ENCODE results near the gene DPEP2.

The DPEP2 gene

GRCh38 chr16:67987460-67988160 lies 11.7 kb downstream of the DPEP2 start:
- peaks cover 24% of the 10 kb centered on the region for H3K4me1 ChIP-seq (ENCODE audit: insufficient read depth, low read length)

GRCh38 chr16:67986949-67987348 lies 12.3 kb downstream of the DPEP2 start:
- Histone ChIP-seq H3K4me2 (ENCODE audit: insufficient read depth, low read length) (no peak overlapping the region), H3K9ac (ENCODE audit: low read depth, low read length) (no peak overlapping the region), H3K79me2 (ENCODE audit: insufficient read depth, low read length) (no peaks in the 10 kb centered on the region), H3K27me3 (ENCODE audit: insufficient read depth, low read length, poor library complexity) (no peaks in the 10 kb centered on the region), H3K4me1 (ENCODE audit: insufficient read depth, low read length) (peaks cover 23% of the 10 kb centered on the region), H3K36me3 (ENCODE audit: insufficient read depth, low read length) (no peaks in the 10 kb centered on the region), H4K20me1 (ENCODE audit: insufficient read depth, low read length) (no peaks in the 10 kb centered on the region; the same call in 1 of the 2 replicates), H2AFZ (ENCODE audit: low read depth, low read length) (no peak overlapping the region), H3K27ac (ENCODE audit: low read length) (no peak overlapping the region), H3K4me3 (ENCODE audit: low read depth in 1 of 2, low read length in 2 of 2) (no peak overlapping the region), H3K9me3 (ENCODE audit: insufficient read depth, low read length, severe bottlenecking) (no peaks in the 10 kb centered on the region)
- ATAC-seq (ENCODE audit: insufficient read depth, low read depth) (no peak), DNase-seq (no peak)
- TF ChIP-seq CTCF (IDR thresholded peaks at IDR 0.05; ENCODE audit: borderline replicate concordance, extremely low read depth, low read length, poor library complexity, severe bottlenecking): no peak
- no peak for TF ChIP-seq EZH2 (IDR thresholded peaks at IDR 0.05; ENCODE audit: borderline replicate concordance, low read depth, low read length, severe bottlenecking)

More at GRCh38 chr16:67987460-67988160, 11.7 kb downstream of the DPEP2 start:
- H4K20me1 ChIP-seq (ENCODE audit: insufficient read depth, low read length): no peaks in the 10 kb centered on the region; the same call in 1 of the 2 replicates
- no peak overlapping the region for H3K4me2 ChIP-seq (ENCODE audit: insufficient read depth, low read length)
- ATAC-seq (ENCODE audit: insufficient read depth, low read depth): no peak
- no peak overlapping the region for H3K27ac ChIP-seq (ENCODE audit: low read length)
- H3K27me3 ChIP-seq (ENCODE audit: insufficient read depth, low read length, poor library complexity): no peaks in the 10 kb centered on the region
- H3K9ac ChIP-seq (ENCODE audit: low read depth, low read length): no peak overlapping the region
- H3K79me2 ChIP-seq (ENCODE audit: insufficient read depth, low read length): no peaks in the 10 kb centered on the region
- no peaks in the 10 kb centered on the region for H3K9me3 ChIP-seq (ENCODE audit: insufficient read depth, low read length, severe bottlenecking)
- TF ChIP-seq EZH2 (IDR thresholded peaks at IDR 0.05; ENCODE audit: borderline replicate concordance, low read depth, low read length, severe bottlenecking) (no peak), CTCF (IDR thresholded peaks at IDR 0.05; ENCODE audit: borderline replicate concordance, extremely low read depth, low read length, poor library complexity, severe bottlenecking) (no peak)
- no peak for DNase-seq
- H3K4me3 ChIP-seq (ENCODE audit: low read depth in 1 of 2, low read length in 2 of 2): no peak overlapping the region
- H3K36me3 ChIP-seq (ENCODE audit: insufficient read depth, low read length): no peaks in the 10 kb centered on the region
- H2AFZ ChIP-seq (ENCODE audit: low read depth, low read length): no peak overlapping the region

- no peak for ATAC-seq (ENCODE audit: insufficient read depth, low read depth)
- no peak overlapping the region for H3K4me2 ChIP-seq (ENCODE audit: insufficient read depth, low read length)
- no peaks in the 10 kb centered on the region for H4K20me1 ChIP-seq (ENCODE audit: insufficient read depth, low read length)
- H3K9me3 ChIP-seq (ENCODE audit: insufficient read depth, low read length, severe bottlenecking): no peaks in the 10 kb centered on the region
- H3K4me3 ChIP-seq (ENCODE audit: low read depth in 1 of 2, low read length in 2 of 2): no peak overlapping the region
- H3K4me1 ChIP-seq (ENCODE audit: insufficient read depth, low read length): peaks cover 23% of the 10 kb centered on the region
- no peaks in the 10 kb centered on the region for H3K36me3 ChIP-seq (ENCODE audit: insufficient read depth, low read length)
- no peak overlapping the region for H2AFZ ChIP-seq (ENCODE audit: low read depth, low read length)
- no peak overlapping the region for H3K9ac ChIP-seq (ENCODE audit: low read depth, low read length)
- H3K27ac ChIP-seq (ENCODE audit: low read length): no peak overlapping the region
- DNase-seq: no peak
- no peaks in the 10 kb centered on the region for H3K27me3 ChIP-seq (ENCODE audit: insufficient read depth, low read length, poor library complexity)
- TF ChIP-seq CTCF (IDR thresholded peaks at IDR 0.05; ENCODE audit: borderline replicate concordance, extremely low read depth, low read length, poor library complexity, severe bottlenecking) (no peak), EZH2 (IDR thresholded peaks at IDR 0.05; ENCODE audit: borderline replicate concordance, low read depth, low read length, severe bottlenecking) (no peak)
- H3K79me2 ChIP-seq (ENCODE audit: insufficient read depth, low read length): no peaks in the 10 kb centered on the region
Observed at GRCh38 chr16:67982011-67982696, 17.1 kb downstream of the DPEP2 start.

Data from DND-41 (cell line).